HG03025 (cell line): ENCODE measurements around the gene CSNK1A1.

Source experiments
- ATAC-seq: cut with Tn5 transposase; IDR thresholded peaks from one replicate; pipeline ENCODE4 v1.9.1; 2021; ENCODE audit warnings: mild to moderate bottlenecking, moderate library complexity; ENCODE audit not compliant: unreplicated experiment, low FRiP score

The CSNK1A1 gene

GRCh38 chr5:149443210-149443609 lies 108.0 kb downstream of the CSNK1A1 start:
- no peak for ATAC-seq

- peak; percentile 57 for ATAC-seq
Measured at GRCh38 chr5:149442563-149443182, 108.6 kb downstream of the CSNK1A1 start.
